ENCODE data around the gene ZNF248.
"Not testable (repeated sequence)": the region's sequence is repeated elsewhere in the genome, so short reads cannot be mapped to it uniquely, and the experiment has no call there.

Gene ZNF248

DNA sequence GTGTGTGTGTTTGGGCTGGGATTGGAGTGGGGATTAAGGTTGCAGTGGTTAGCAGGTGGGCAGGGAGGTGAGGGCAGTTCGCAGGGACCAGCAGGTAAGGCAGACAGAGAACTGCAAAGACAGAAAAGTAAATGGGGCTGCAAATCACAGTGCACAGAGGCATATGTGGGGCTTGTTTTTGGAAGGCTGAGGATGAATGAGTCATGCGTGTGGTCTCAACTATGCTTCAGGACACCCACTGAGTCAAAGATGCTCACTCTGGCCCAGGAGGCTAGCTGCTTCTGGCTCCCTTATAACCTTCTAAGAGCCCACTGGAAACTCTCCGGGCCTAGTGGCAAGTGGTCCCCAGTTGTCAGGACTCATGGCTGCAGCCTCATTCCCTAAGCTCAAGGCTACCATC, 118.2 kb downstream of the ZNF248 start:
- DNase-seq (ENCODE audit: low spot score): no peak

DNA sequence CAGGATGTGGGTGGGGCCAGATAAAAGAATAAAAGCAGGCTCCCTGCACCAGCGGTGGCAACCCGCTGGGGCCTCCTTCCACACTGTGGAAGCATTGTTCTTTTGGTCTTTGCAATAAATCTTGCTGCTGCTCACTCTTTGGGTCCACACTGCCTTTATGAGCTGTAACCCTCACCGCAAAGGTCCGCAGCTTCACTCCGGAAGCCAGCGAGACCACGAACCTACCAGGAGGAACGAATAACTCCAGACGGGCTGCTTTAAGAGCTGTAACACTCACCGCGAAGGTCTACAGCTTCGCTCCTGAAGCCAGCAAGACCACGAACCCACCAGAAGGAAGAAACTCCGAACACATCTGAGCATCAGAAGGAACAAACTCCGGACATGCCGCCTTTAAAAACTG, 119.2 kb downstream of the ZNF248 start:
- not testable (repeated sequence) for DNase-seq (ENCODE audit: low spot score)

DNA sequence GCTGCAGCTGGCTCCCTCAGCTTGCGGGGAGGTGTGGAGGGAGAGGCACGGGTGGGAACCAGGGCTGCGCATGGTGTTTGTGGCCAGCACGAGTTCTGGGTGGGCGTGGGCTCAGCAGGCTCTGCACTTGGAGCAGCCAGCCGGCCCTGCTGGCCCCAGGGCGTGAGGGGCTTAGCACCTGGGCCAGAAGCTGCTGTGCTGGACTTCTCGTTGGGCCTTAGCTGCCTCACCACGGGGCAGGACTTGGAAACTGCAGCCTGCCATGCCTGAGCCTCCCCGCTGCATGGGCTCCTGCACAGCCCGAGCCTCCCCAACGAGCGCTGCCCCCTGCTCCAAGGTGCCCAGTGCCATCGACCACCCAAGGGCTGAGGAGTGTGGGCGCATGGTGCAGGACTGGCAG, 120.1 kb downstream of the ZNF248 start:
- no peak for DNase-seq (ENCODE audit: low spot score)

DNA sequence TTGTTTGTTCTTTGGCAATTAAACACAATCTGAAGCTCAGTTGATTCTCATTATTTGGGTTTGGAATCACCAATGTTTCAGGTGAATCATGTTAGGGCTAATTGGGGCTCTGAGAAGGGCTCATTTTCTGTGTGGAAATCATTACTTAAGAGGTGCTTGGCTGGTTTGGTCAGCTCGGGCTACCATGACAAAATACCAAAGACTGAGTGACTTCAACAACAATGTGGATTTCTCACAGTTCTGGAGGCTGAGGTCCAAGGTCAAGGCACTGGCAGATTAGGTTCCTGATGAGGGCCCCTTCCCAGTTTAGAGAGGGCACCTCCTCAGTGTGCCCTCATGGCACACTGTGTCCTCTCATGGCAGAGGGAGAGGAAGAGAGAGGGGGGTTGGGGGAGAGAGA, 121.3 kb downstream of the ZNF248 start:
- no peak for DNase-seq (ENCODE audit: low spot score)

DNA sequence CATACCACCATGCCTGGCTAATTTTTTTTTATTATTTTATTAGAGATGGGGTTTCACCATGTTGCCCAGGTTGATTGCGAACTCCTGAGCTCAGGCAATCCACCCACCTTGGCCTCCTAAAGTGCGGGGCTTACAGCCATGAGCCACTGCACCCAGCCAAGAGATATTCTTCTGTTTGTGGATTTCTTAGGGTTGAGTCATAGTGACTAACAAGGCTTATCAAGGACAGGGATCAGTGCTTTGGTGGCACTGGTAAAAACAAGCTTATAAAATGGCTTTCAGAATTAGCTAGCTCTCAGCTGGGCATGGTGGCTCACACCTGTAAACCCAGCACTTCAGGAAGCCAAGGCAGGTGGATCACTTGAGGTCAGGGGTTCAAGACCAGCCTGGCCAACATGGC, 122.4 kb downstream of the ZNF248 start:
- DNase-seq (ENCODE audit: low spot score): peak; percentile 71

Measured in RKO (cell line).